SK-MEL-5 (cell line): ENCODE data around the gene OTUD1. TPM values are rescaled to one million over a fixed set of nuclear protein-coding genes. Genes with fewer than 3 reads are reported as not detected.

Experiments used
- DNase-seq: peaks from one replicate; pipeline ENCODE4 v3.0.0-alpha.2; 2016; ENCODE audit warnings: low read depth, low spot score
- in situ Hi-C: cut with HindIII; loops from 2 replicates; pipeline ENCODE4 v1.10.0; 2016; ENCODE audit warnings: low sequenced_read_pairs, high pct_unique_total_duplicates, low pct_unique_long_range_greater_than_20kb
- total RNA-seq: library from RNA; depleted of rRNA; stranded (reverse); fragments of >200 nt; shearing (Covaris generic); gene quantifications from 2 replicates; pipeline ENCODE4 v1.2.3, GENCODE V29; 2014

The OTUD1 gene
- total RNA-seq, 1 experiment from 2014 or later, result 5.4 TPM

GRCh38 chr10:23448802-23449570 lies 10.1 kb downstream of the OTUD1 start:
- no peak for DNase-seq
- in situ Hi-C loops, result no loop called here

GRCh38 chr10:23452033-23452655 lies 13.3 kb downstream of the OTUD1 start:
- in situ Hi-C loops, result no loop called here

GRCh38 chr10:23453465-23453864 lies 14.6 kb downstream of the OTUD1 start:
- in situ Hi-C loops, result no loop called here
- no peak for DNase-seq

More at GRCh38 chr10:23452033-23452655, 13.3 kb downstream of the OTUD1 start:
- DNase-seq, result no peak

- DNase-seq, result no peak
- in situ Hi-C loops, result no loop called here
Measured at GRCh38 chr10:23457632-23458417, 18.9 kb downstream of the OTUD1 start.

DNA sequence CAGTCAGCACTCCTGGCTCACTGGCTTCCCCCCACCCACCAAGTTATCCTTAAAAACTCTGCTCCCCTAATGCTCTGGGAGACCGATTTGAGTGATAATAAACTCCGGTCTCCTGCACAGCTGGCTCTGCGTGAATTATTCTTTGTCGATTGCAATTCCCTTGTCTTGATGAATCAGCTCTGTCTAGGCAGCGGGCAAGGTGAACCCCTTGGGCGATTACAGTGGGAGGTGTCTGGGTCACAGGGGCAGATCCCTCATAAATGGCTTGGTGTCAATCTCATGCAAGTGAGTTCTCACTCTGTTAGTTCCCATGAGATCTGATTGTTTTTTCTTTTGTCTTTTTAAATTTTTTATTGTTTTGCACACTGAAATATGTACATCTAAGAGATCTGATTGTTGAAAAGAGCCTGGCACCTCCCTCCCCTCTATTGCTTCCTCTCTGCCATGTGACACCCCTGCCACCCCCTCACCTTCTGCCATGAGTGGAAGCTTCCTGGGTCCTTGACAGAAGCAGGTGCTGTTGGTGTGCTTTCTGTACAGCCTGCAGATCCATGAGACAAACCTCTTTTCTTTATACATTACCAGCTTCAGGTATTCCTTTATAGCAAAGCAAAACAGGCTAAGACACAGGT lies 20.5 kb downstream of the OTUD1 start:
- in situ Hi-C loops, result no loop called here
- no peak for DNase-seq

- in situ Hi-C loops, result no loop called here
- peak; percentile 65 for DNase-seq
Measured at GRCh38 chr10:23461557-23461956, 22.7 kb downstream of the OTUD1 start.

DNA sequence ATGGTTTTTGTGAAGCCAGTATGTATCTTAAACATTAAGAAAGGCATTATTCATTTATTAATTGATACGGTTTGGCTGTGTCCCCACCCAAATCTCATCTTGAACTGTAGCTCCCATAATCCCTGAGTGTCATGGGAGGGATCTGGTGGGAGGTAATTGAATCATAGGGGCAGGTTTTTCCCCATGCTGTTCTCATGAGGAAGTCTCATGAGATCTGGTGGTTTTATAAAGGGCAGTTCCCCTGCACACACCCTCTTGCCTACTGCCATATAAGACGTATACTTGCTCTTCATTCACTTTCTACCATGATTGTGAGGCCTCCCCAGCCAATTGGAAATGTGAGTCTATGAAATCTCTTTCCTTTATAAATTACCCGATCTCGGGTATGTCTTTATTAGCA lies 28.1 kb downstream of the OTUD1 start:
- no peak for DNase-seq
- in situ Hi-C loops, result no loop called here

DNA sequence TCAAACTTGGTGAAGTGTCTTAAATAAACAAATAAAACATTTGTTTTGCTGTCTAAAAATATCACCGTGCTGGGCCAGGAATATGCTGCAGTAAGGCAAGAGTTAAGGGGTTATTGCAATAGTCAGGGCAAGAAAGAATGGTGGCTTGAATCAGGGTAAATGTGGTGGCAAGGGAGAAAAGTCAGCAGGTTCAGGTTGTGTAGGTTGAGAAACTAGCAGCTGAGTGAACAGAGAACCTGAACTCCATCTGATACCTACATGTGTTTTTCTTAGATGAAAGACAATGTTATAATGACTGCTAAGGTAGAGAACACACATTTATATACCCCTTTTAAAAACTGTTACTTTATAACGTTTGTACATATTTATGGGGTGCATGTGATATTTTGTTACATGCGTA lies 28.7 kb downstream of the OTUD1 start:
- in situ Hi-C loops, result no loop called here

GRCh38 chr10:23469596-23470237 lies 30.8 kb downstream of the OTUD1 start:
- in situ Hi-C loops, result no loop called here
- no peak for DNase-seq

More for the DNA sequence above, 28.7 kb downstream of the OTUD1 start:
- DNase-seq, result no peak

GRCh38 chr10:23472181-23472580 lies 33.3 kb downstream of the OTUD1 start:
- DNase-seq, result no peak
- in situ Hi-C loops, result no loop called here

GRCh38 chr10:23474081-23474480 lies 35.2 kb downstream of the OTUD1 start:
- in situ Hi-C loops, result no loop called here
- DNase-seq, result no peak

DNA sequence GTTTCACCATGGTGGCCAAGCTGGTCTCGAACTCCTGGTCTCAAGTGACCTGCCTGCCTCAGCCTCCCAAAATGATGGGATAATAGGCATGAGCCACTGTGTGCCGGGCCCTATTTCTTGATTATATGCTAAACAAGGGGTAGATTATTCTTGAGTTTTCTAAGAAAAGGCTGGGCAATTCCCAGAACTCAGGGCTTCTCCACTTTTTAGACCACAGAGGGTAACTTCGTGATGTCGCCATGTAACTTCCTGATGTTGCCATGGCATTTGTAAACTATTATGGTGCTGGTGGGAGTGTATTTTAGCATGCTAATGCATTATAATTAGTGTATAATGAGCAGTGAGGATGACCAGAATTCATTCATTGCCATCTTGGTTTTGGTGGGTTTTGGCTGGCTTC lies 35.8 kb downstream of the OTUD1 start:
- in situ Hi-C loops, result no loop called here
- DNase-seq, result no peak

- in situ Hi-C loops, result no loop called here
Measured at GRCh38 chr10:23478570-23478969, 39.7 kb downstream of the OTUD1 start.

DNA sequence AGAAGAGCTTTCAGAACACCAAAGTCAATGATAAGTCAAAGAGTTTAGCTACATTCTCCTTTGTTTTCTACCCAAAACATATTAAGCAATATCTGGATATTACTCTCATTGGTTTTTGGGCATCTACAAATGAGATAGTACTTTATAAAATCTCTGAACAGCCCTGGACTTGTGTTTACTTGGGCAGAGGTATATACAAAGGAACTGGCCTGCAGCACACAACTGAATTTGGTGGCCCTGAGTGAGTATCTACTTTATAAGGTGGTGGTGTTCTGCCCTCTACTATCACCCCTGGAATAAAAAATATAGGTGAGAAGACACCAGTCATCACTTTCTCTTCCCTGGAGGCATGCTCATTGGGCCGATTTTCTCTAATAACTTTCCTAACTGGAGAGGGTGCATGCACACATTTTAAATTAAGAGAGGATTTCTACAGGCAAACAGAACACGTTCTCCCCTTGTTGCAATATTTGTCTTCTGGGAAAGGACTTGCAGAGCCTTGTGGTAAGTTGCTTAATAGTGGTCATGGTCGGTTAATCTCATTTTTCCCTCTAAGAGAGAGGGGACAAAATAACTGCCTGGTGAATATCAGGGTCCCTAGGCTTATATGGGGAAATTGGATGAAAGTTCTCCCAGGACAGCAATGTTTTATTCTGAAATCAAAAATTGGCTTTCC lies 41.1 kb downstream of the OTUD1 start:
- no peak for DNase-seq
- in situ Hi-C loops, result no loop called here

More at GRCh38 chr10:23478570-23478969, 39.7 kb downstream of the OTUD1 start:
- no peak for DNase-seq

- DNase-seq, result no peak
- in situ Hi-C loops, result no loop called here
Measured at GRCh38 chr10:23481363-23481961, 42.6 kb downstream of the OTUD1 start.

DNA sequence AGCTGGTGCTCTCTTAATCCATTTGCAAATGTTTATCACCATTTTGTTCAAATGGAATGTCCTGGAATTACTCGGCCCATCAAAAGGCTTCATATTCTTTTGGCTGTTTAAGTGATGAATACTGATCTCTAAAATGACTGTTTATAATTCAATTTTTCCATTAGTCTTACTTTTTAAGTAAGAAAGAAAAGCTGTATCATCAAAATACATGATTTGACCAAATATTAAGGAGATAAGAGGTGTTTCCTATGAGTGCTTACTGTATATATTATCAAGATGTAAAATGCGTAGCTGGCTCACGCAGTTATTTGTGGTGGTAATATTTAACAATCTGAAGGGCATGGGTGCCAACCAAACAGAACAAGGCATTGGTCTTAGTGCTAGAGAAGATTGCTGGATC lies 51.2 kb downstream of the OTUD1 start:
- DNase-seq, result no peak
- in situ Hi-C loops, result no loop called here
